ENCODE data around the gene GOLGA5.
"Not testable (repeated sequence)": the region's sequence is repeated elsewhere in the genome, so short reads cannot be mapped to it uniquely, and the experiment has no call there.

The GOLGA5 gene

GRCh38 chr14:92768795-92769194, 25.3 kb upstream of the GOLGA5 start:
- TF ChIP-seq CTCF (IDR thresholded peaks at IDR 0.05; ENCODE audit: low read depth, low read length) = no peak

GRCh38 chr14:92770484-92770883, 23.6 kb upstream of the GOLGA5 start:
- H3K4me3 ChIP-seq (ENCODE audit: low read depth, low read length) = no peak overlapping the region
- TF ChIP-seq CTCF (IDR thresholded peaks at IDR 0.05; ENCODE audit: low read depth, low read length) = no peak

More at GRCh38 chr14:92768795-92769194, 25.3 kb upstream of the GOLGA5 start:
- H3K4me3 ChIP-seq (ENCODE audit: low read depth, low read length) = no peak overlapping the region

- no peak for TF ChIP-seq CTCF (IDR thresholded peaks at IDR 0.05; ENCODE audit: low read depth, low read length)
- no peak overlapping the region for H3K4me3 ChIP-seq (ENCODE audit: low read depth, low read length)
These were observed 19.5 kb upstream of the GOLGA5 start for GRCh38 chr14:92774572-92774971.

- not testable (repeated sequence) for H3K4me3 ChIP-seq (ENCODE audit: low read depth, low read length)
These were observed 18.8 kb upstream of the GOLGA5 start for GRCh38 chr14:92775292-92775691.

GRCh38 chr14:92778868-92779565, 15.1 kb upstream of the GOLGA5 start:
- not testable (repeated sequence) for H3K4me3 ChIP-seq (ENCODE audit: low read depth, low read length)

GRCh38 chr14:92780444-92781232, 13.5 kb upstream of the GOLGA5 start:
- H3K4me3 ChIP-seq (ENCODE audit: low read depth, low read length) = no peak overlapping the region
- TF ChIP-seq CTCF (IDR thresholded peaks at IDR 0.05; ENCODE audit: low read depth, low read length) = no peak

GRCh38 chr14:92781350-92781749, 12.8 kb upstream of the GOLGA5 start:
- TF ChIP-seq CTCF (IDR thresholded peaks at IDR 0.05; ENCODE audit: low read depth, low read length) = no peak
- H3K4me3 ChIP-seq (ENCODE audit: low read depth, low read length) = no peak overlapping the region

- H3K4me3 ChIP-seq (ENCODE audit: low read depth, low read length) = no peak overlapping the region
- TF ChIP-seq CTCF (IDR thresholded peaks at IDR 0.05; ENCODE audit: low read depth, low read length) = peak; percentile 35; the same call in 1 of the 2 replicates
These were observed 10.2 kb upstream of the GOLGA5 start for GRCh38 chr14:92783813-92784431.

Measured in WI38 (cell line).